Measurements from ENCODE around the gene PTGDR2. TPM values are rescaled to one million over a fixed set of nuclear protein-coding genes. Genes with fewer than 3 reads are reported as not detected.
"Not testable (repeated sequence)": the region's sequence is repeated elsewhere in the genome, so short reads cannot be mapped to it uniquely, and the experiment has no call there.

PTGDR2 gene
- total RNA-seq, 8 experiments from 2014 or later, result 0.27 to 4.6 (median 0.42) TPM

DNA sequence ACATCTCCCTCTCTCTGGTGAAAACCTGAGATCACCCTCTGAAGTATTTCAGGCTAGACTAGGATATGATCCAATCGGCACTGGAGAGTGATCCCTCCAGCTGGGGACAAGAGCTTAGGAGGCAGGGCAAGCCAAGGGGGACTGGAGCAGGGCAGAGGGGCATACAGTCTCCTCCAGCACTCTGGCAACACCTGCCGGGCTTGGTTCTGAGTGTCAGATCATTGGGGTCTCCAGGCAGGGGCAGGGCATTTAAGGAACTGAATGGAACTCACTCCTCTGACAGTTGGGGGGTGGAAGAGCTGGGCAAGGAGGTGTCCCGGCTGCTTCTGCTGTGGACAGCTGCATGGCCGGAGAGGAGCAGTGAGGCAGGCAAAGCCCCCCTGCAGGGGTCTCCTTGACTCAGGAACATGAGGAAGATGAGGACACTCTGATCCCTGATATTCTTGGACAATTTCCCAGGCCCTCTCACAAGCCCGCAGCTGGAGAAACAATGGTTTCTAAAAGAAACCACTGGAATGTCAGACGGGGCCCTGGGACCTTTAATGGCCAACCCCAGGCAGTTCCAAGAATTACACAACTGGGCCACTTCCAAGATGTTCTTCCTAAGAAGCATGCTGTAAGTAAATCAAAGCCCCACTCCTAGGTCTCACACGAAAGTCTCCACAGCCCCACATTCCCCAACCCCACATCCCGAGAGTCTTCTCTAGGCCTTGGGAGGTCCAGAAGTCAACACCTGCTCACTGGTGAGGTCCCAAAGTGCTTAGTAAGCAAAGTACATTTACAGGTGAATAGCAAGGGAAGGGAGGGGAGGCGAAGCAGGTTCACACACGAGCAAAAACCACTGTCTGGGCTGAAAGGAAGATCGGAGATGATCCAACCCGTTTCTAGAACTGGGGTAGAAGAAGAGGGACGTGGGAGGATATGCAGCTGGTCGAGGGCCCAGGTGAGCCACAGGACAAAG is 15.0 kb downstream of the PTGDR2 start:
- WGBS, 10 experiments, result 10 to 100% (median 83%) methylated on average over 1 to 14 of the region's 14 CpGs; no CpG with 5 or more reads in 1 of the 10 experiments
- peak in 1 of 8 experiments; percentile 33 for ATAC-seq (replicated peaks in 6 of 8)
- in situ Hi-C loops (cut with MboI; ENCODE audit: low pct_unique_long_range_greater_than_20kb in 2 of 9, low sequenced_read_pairs in 9 of 9, unreplicated experiment in 9 of 9), result loop anchor here in 4 of 9 experiments (25.0 kb wide), 2 partner anchors 322 to 347 kb away; partner anchors contain the start of gene VPS37C (in 1 of the 4)
- Histone ChIP-seq H3K27ac (no peak overlapping the region), H3K4me3 (no peak overlapping the region), H3K4me1 (replicated peaks in 1 of 2) (peaks cover 27 to 29% of the 10 kb centered on the region in 2 donors)

- no peak overlapping the region for H3K27ac ChIP-seq
- peaks cover 5 to 7% of the 10 kb centered on the region in 2 donors for H3K4me1 ChIP-seq (replicated peaks in 1 of 2)
- peak in 1 of 8 experiments; percentile 12 for ATAC-seq (replicated peaks in 6 of 8)
- WGBS, 10 experiments, result 20 to 84% (median 79%) methylated on average over 1 to 6 of the region's 7 CpGs; no CpG with 5 or more reads in 5 of the 10 experiments
- H3K4me3 ChIP-seq, result no peak overlapping the region
- in situ Hi-C loops (cut with MboI; ENCODE audit: low pct_unique_long_range_greater_than_20kb in 2 of 9, low sequenced_read_pairs in 9 of 9, unreplicated experiment in 9 of 9), result loop anchor here in 4 of 9 experiments (10.0 to 25.0 kb wide), 4 partner anchors 57 to 349 kb away; partner anchors contain the start of gene VPS37C (in 1 of the 4)
Observed at GRCh38 chr11:60838132-60838531, 17.6 kb downstream of the PTGDR2 start.

DNA sequence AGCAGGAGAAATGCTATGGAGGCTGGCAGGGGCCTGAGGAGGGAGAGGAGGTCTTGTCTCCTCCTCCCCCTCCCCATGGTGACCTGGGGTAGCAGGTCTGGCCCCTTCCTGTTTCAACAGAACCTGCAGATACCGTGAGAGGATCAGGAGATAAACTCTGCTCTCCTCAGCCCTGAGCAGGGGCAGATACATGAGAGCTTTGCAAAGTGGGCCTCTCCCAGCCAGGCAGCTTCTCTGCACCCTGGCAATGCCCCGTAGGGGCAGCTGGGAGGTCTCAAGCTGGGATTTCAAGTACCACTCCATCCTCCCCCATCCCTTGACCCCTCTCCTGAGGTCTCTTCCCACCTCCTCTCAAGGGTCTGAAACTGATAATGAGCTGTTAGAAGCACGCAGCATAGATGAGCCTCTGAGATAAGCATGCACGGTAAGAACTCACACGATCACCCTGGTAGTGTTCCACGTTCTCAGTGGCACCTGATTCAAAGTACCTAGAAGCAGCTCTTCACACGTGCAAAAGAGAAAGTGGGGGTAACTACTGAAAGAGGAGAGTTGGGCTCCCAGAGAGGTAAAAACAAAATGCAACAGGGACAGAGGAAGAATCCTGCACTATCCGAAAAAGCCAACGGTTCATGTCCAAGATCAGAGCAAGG is 18.8 kb downstream of the PTGDR2 start:
- no peak overlapping the region for H3K27ac ChIP-seq
- H3K4me1 ChIP-seq (replicated peaks in 1 of 2), result peaks cover 0 to 7% of the 10 kb centered on the region in 2 donors
- ATAC-seq (replicated peaks in 6 of 8), result no peak
- H3K4me3 ChIP-seq, result no peak overlapping the region
- in situ Hi-C loops (cut with MboI; ENCODE audit: low pct_unique_long_range_greater_than_20kb in 2 of 9, low sequenced_read_pairs in 9 of 9, unreplicated experiment in 9 of 9), result loop anchor here in 4 of 9 experiments (10.0 to 25.0 kb wide), 4 partner anchors 58 to 350 kb away; partner anchors contain the start of gene VPS37C (in 1 of the 4)
- WGBS, 10 experiments, result 60 to 91% (median 63%) methylated on average over 4 to 7 of the region's 9 CpGs; no CpG with 5 or more reads in 5 of the 10 experiments

- no peak overlapping the region for H3K4me3 ChIP-seq
- no peak overlapping the region for H3K27ac ChIP-seq
- 14 to 100% (median 54%) methylated on average over 1 to 3 of the region's 3 CpGs; no CpG with 5 or more reads in 2 of the 10 experiments for WGBS, 10 experiments
- no peak for ATAC-seq (replicated peaks in 6 of 8)
- no peaks in the 10 kb centered on the region for H3K4me1 ChIP-seq (replicated peaks in 1 of 2)
- in situ Hi-C loops (cut with MboI; ENCODE audit: low pct_unique_long_range_greater_than_20kb in 2 of 9, low sequenced_read_pairs in 9 of 9, unreplicated experiment in 9 of 9), result loop anchor here in 4 of 9 experiments (10.0 to 25.0 kb wide), 4 partner anchors 59 to 352 kb away; partner anchors contain the start of gene VPS37C (in 1 of the 4)
Observed at GRCh38 chr11:60835534-60835846, 20.3 kb downstream of the PTGDR2 start.

DNA sequence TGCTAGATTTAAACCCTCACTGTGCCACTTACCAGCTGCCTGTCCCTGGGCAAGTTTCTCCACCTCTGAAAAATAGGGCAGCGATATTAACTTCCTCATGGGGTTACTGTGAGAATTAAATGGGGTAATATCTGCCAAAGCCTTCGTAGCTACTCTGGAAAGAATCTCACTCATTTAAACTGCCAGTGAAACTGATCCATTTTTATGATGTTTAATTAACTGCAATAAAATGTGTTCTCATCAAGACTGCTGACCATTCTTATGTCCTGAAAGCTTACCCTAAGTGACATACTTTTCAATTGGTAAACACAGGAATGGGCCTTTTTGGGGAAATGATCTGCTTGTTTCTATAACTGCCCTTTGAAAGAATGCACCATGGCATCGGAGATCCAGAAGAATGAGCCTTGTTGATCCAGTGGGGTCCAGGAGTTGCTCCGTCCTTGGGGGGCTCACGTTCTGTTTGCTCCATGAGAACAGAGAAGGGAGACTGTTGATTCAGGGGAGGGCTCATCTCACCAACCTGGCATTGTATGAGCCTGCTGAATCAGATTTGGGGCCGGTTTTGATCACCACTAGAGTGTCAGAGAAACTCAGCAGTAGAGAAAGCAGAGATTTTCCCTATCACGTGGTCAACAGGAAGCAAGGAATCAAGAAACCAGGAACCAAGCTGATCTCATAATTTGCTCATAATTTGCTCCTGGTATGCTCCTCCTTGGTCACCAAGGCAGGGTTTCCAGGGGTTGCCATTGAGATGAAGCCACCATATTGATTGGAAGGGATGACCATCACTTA is 20.8 kb downstream of the PTGDR2 start:
- WGBS, 10 experiments, result 17 to 83% (median 47%) methylated on average over 1 to 7 of the region's 7 CpGs; no CpG with 5 or more reads in 1 of the 10 experiments
- no peaks in the 10 kb centered on the region for H3K4me1 ChIP-seq (replicated peaks in 1 of 2)
- H3K27ac ChIP-seq, result no peak overlapping the region
- in situ Hi-C loops (cut with MboI; ENCODE audit: low pct_unique_long_range_greater_than_20kb in 2 of 9, low sequenced_read_pairs in 9 of 9, unreplicated experiment in 9 of 9), result loop anchor here in 4 of 9 experiments (10.0 to 25.0 kb wide), 4 partner anchors 60 to 352 kb away; partner anchors contain the start of gene VPS37C (in 1 of the 4)
- H3K4me3 ChIP-seq, result no peak overlapping the region
- peak in 2 of 8 experiments; percentile 8 to 75 for ATAC-seq (replicated peaks in 6 of 8)

DNA sequence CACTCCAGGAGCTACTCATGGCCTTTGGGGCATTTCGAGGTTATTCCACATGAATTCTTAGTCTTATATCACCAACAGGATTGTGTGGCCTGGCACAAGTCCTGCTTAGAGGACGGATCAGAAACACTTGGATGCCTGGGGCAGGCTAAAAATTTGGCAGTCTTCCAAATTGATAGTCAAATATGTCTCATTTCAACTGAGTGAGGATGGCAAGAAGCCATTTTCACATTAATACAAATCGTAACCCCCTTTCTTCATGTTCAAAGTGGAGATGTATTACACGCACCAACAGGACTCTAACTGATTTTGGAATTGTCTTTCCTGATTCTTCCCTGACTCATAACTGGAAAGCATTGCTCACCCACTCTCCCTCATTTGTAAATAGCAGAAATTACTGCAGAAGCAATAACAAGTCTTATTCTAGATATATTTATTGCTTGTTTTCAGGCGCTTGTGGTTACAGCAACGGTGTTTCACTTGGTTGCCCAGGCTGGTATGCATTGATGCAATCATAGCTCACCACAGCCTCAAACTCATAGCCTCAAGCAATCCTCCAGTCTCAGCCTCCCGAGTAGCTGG is 24.2 kb downstream of the PTGDR2 start:
- no peak for ATAC-seq (replicated peaks in 6 of 8)
- in situ Hi-C loops (cut with MboI; ENCODE audit: low pct_unique_long_range_greater_than_20kb in 2 of 9, low sequenced_read_pairs in 9 of 9, unreplicated experiment in 9 of 9), result loop anchor here in 4 of 9 experiments (10.0 to 25.0 kb wide), 4 partner anchors 63 to 356 kb away; partner anchors contain the start of gene VPS37C (in 1 of the 4)
- Histone ChIP-seq H3K27ac (no peak overlapping the region), H3K4me3 (no peak overlapping the region), H3K4me1 (replicated peaks in 1 of 2) (no peaks in the 10 kb centered on the region)
- 0 to 90% (median 46%) methylated on average over 2 to 6 of the region's 7 CpGs; no CpG with 5 or more reads in 1 of the 10 experiments for WGBS, 10 experiments

DNA sequence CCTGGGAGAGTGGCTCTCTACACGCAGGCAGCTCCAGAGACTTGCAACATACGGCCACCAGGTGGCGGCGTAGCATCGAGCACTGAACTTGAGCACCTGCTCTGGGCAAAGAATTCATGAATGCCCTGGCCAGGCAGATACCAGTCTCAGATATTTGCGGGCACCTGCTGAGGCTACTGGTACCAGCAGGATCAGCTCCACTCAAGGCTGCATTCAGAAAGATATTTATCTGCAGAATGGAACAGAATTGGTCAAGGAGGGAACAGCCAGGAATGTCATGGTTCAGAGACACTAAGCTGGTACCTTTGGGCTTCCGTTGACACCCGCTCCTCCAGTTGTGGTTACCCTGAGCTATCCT is 24.6 kb downstream of the PTGDR2 start:
- in situ Hi-C loops (cut with MboI; ENCODE audit: low pct_unique_long_range_greater_than_20kb in 2 of 9, low sequenced_read_pairs in 9 of 9, unreplicated experiment in 9 of 9), result loop anchor here in 4 of 9 experiments (10.0 to 25.0 kb wide), 4 partner anchors 64 to 356 kb away; partner anchors contain the start of gene VPS37C (in 1 of the 4)
- H3K4me1 ChIP-seq (replicated peaks in 1 of 2), result no peaks in the 10 kb centered on the region
- no peak overlapping the region for H3K27ac ChIP-seq
- peak; percentile 75 to 98 (median 93) for ATAC-seq (replicated peaks in 6 of 8)
- H3K4me3 ChIP-seq, result peak overlapping the region in 2 of 5 donors; percentile 12 to 16
- 10 to 92% (median 50%) methylated on average over 1 to 4 of the region's 8 CpGs; no CpG with 5 or more reads in 5 of the 10 experiments for WGBS, 10 experiments

DNA sequence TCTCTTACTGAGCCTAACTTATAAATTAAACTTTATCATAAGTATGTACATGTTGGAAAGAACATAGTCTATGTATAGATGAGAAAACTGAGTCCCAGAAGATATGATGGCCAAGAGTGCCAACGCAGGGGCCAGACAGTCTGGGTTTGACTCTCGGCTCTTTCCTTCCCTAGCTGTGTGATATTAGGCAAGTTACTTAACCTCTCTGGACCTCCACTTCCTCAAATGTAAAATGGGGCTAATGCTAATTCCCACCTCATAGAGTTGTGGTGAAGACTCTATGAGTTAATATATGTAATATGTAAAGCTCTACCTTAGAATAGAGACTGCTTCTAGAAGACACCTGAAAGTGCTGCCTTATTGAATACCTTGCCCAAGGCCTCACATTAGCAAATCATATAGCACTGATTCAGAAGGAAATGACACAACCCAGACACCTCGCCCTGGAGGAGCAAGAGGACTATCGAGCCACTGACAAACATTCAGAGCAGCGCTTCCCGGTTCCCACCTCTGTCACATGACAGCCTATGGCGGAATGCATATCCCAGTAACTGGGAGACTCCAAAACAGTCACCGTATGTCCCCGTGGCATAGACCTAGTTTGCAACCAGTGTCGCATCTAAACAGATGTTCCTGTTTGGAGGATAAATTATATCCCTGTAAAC is 25.1 kb downstream of the PTGDR2 start:
- WGBS, 10 experiments, result 0 to 100% (median 39%) methylated on average over 1 to 9 of the region's 10 CpGs; no CpG with 5 or more reads in 1 of the 10 experiments
- ATAC-seq (replicated peaks in 6 of 8), result peak in 5 of 8 experiments; percentile 25 to 90 (median 73)
- Histone ChIP-seq H3K4me3 (peak overlapping the region in 2 of 5 donors; percentile 12 to 16), H3K27ac (no peak overlapping the region), H3K4me1 (replicated peaks in 1 of 2) (no peaks in the 10 kb centered on the region)
- in situ Hi-C loops (cut with MboI; ENCODE audit: low pct_unique_long_range_greater_than_20kb in 2 of 9, low sequenced_read_pairs in 9 of 9, unreplicated experiment in 9 of 9), result loop anchor here in 4 of 9 experiments (10.0 to 25.0 kb wide), 4 partner anchors 64 to 357 kb away; partner anchors contain the start of gene VPS37C (in 1 of the 4)

GRCh38 chr11:60825790-60826189 is 30.0 kb downstream of the PTGDR2 start:
- no peaks in the 10 kb centered on the region for H3K4me1 ChIP-seq (replicated peaks in 1 of 2)
- 40 to 90% (median 48%) methylated on average over 1 to 5 of the region's 6 CpGs; no CpG with 5 or more reads in 3 of the 10 experiments for WGBS, 10 experiments
- no peak for ATAC-seq (replicated peaks in 6 of 8)
- no peak overlapping the region for H3K27ac ChIP-seq
- in situ Hi-C loops (cut with MboI; ENCODE audit: low pct_unique_long_range_greater_than_20kb in 2 of 9, low sequenced_read_pairs in 9 of 9, unreplicated experiment in 9 of 9), result loop anchor here in 4 of 9 experiments (25.0 kb wide), 2 partner anchors 337 to 362 kb away; partner anchors contain the start of gene VPS37C (in 1 of the 4)
- no peak overlapping the region for H3K4me3 ChIP-seq

DNA sequence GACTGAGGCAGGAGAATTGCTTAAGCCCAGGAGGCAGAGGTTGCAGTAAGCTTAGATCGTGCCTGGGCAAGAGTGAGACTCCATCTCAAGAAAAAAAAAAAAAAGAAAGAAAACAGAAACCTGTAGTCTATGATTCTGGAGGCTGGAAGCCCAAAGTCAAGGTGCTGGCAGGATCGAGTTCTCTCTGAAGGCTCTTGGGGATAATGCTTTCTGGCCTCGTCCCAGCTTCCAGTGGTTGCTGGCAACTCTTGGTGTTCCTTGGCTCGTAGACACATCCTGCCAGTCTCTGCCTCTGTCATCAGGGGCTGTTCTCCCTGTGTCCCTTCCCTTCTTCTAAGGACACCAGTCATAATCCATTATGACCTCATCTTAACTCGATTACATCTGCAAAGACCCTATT is 30.6 kb downstream of the PTGDR2 start:
- Histone ChIP-seq H3K4me3 (no peak overlapping the region), H3K4me1 (replicated peaks in 1 of 2) (no peaks in the 10 kb centered on the region), H3K27ac (no peak overlapping the region)
- WGBS, 10 experiments, result 56 to 88% (median 73%) methylated on average over 1 to 5 of the region's 5 CpGs; no CpG with 5 or more reads in 3 of the 10 experiments
- in situ Hi-C loops (cut with MboI; ENCODE audit: low pct_unique_long_range_greater_than_20kb in 2 of 9, low sequenced_read_pairs in 9 of 9, unreplicated experiment in 9 of 9), result loop anchor here in 4 of 9 experiments (25.0 kb wide), 2 partner anchors 337 to 362 kb away; partner anchors contain the start of gene VPS37C (in 1 of the 4)
- ATAC-seq (replicated peaks in 6 of 8), result no peak

DNA sequence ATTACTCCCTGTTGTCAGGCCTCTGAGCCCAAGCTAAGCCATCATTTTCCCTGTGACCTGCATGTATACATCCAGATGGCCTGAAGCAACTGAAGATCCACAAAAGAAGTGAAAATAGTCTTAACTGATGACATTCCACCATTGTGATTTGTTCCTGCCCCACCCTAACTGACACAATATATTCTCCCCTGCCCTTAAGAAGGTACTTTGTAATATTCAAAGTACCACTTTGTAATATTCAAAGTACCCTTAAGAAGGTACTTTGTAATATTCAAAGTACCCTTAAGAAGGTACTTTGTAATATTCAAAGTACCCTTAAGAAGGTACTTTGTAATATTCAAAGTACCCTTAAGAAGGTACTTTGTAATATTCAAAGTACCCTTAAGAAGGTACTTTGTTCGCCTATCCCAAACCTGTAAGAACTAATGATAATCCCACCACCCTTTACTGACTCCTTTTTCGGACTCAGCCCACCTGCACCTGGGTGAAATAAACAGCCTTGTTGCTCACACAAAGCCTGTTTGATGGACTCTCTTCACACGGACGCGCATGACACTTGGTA is 31.9 kb downstream of the PTGDR2 start:
- ATAC-seq (replicated peaks in 6 of 8); H3K4me1 ChIP-seq (replicated peaks in 1 of 2); in situ Hi-C loops (cut with MboI; ENCODE audit: low pct_unique_long_range_greater_than_20kb in 2 of 9, low sequenced_read_pairs in 9 of 9, unreplicated experiment in 9 of 9); H3K27ac ChIP-seq; H3K4me3 ChIP-seq: not testable (repeated sequence)
- 59 to 98% (median 83%) methylated on average over 1 to 5 of the region's 5 CpGs; no CpG with 5 or more reads in 5 of the 10 experiments for WGBS, 10 experiments

Measured in motor neuron (in vitro differentiated cells).